Hematopoietic multipotent progenitor cell treated with erythropoietin and hydrocortisone succinate and interleukin-3 and kit ligand, for 4 days (in vitro differentiated cells): ENCODE results near the gene ZNF865.

Experiments used
- DNase-seq: peaks from one replicate; pipeline ENCODE4 v3.0.0-alpha.2; 2015

ZNF865 gene

DNA sequence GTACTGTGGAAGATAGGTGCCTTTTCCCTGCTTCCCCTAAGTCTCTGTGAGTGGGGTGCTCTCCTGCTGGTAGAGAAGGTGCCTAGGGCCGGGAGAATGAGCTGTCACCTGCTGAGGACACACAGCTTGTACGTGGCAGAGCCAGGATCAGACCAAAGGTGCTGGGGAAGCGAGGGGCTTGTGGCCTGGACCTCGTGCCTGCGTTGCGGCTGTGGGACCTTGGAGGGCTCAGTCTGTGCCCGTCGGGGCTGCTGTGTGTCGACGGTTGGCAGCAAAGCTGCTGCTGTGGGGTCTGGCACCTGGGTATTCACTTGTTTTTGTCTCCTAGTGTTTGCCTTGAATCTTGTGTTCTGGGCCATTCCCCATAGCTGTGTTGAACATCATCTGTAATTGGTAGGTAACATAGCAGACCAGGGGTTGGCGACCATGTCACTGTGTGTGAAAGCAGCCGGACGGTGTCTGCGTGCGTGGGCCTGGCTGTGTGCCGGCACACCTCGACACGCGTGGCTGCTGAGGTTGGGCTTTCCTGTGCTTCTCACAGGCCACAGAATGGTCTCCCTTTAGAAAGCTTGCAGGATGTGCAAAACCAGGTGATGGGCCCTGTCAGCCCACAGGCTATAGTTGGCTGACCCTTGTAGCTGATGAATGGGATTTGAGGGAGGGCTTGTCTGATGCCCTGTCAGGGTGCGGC, 58.5 kb downstream of the ZNF865 start:
- no peak for DNase-seq

DNA sequence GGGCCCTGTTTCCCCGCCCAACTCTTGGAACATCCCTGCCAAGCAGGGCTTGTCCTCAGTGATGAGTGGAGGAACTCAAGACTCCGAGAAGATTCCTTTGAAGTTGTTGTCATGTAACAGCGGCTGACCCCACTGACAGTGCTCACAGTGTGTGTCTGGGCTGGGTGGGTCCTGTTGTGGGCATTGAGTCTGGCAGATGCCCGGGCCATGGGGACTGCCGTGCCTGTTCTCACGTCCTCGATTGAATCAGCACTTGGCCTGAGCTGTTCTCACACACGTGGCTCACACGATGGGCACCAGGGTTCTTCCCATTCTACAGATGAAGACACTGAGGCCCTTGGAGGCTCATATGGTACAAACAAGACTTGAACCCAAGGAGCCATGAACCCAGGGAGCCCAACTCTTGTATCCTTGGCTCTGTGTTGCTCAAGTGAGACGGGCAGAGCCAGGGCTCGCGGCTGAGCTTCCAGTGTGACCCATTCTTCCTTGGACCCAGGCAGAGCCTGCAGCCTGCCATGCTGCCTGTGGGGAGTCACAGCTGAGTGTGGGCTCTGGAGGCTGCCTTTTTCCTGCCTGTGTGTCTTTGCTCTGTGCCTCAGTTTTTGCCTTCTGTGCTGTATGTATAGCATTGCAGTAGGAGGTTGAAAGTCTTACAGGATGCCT, 61.0 kb downstream of the ZNF865 start:
- no peak for DNase-seq
